Measurements from ENCODE around the gene SEMA4G. TPM values are rescaled to one million over a fixed set of nuclear protein-coding genes. Genes with fewer than 3 reads are reported as not detected.
"Not testable (repeated sequence)": the region's sequence is repeated elsewhere in the genome, so short reads cannot be mapped to it uniquely, and the experiment has no call there.

The SEMA4G gene
- total RNA-seq, 1 donor from 2014 or later, result 1.0 TPM

GRCh38 chr10:100970076-100970913 is 991 bp downstream of the SEMA4G start:
- DNase-seq (ENCODE audit: low spot score), result no peak
- intact Hi-C loops (cut with DNase I), result no loop called here

- no peak for DNase-seq (ENCODE audit: low spot score)
- intact Hi-C loops (cut with DNase I), result no loop called here
Observed at GRCh38 chr10:100970914-100971811, 1.9 kb downstream of the SEMA4G start.

GRCh38 chr10:100972115-100972903 is 3.0 kb downstream of the SEMA4G start:
- intact Hi-C loops (cut with DNase I), result no loop called here
- no peak for DNase-seq (ENCODE audit: low spot score)

DNA sequence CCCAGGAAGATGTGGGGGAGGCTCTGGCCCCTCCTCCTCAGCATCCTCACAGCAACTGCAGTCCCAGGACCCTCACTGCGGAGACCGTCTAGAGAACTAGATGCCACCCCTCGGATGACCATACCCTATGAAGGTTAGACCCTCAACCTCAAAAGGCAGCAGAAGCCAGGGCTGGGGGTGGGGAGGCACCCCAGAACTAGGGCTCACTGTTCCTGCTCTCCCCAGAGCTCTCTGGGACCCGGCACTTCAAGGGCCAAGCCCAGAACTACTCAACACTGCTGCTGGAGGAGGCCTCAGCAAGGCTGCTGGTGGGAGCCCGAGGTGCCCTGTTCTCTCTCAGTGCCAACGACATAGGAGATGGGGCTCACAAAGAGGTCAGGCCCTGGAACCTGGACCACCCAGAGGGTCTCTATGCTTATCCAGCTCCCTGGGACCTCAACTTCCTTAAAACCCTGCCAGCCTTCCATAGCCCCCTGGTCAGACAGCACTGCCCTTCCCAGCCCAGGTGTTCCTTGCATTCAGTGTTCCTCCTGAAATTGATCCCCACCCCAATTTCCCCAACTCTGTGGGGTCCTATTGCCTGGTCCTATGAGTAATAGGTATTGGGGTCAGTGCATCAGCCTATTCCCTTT is 3.7 kb downstream of the SEMA4G start:
- intact Hi-C loops (cut with DNase I), result no loop called here
- no peak for DNase-seq (ENCODE audit: low spot score)

GRCh38 chr10:100975397-100975796 is 6.1 kb downstream of the SEMA4G start:
- intact Hi-C loops (cut with DNase I); DNase-seq (ENCODE audit: low spot score): not testable (repeated sequence)

GRCh38 chr10:100976906-100977305 is 7.6 kb downstream of the SEMA4G start:
- no peak for DNase-seq (ENCODE audit: low spot score)
- intact Hi-C loops (cut with DNase I), result no loop called here

GRCh38 chr10:100977436-100977835 is 8.1 kb downstream of the SEMA4G start:
- intact Hi-C loops (cut with DNase I), result no loop called here
- DNase-seq (ENCODE audit: low spot score), result no peak

GRCh38 chr10:100978121-100978900 is 9.0 kb downstream of the SEMA4G start:
- intact Hi-C loops (cut with DNase I), result no loop called here
- DNase-seq (ENCODE audit: low spot score), result no peak

DNA sequence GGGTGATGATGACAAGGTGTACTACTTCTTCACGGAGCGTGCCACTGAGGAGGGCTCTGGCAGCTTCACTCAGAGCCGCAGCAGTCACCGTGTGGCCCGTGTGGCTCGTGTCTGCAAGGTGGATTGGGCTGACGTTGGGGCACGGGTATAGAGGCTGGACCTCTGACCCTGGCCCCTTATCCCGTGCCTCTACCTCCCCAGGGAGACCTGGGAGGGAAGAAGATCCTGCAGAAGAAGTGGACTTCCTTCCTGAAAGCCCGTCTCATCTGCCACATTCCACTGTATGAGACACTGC is 9.5 kb downstream of the SEMA4G start:
- no peak for DNase-seq (ENCODE audit: low spot score)
- intact Hi-C loops (cut with DNase I), result no loop called here

GRCh38 chr10:100979791-100980272 is 10.5 kb downstream of the SEMA4G start:
- peak; percentile 64 for DNase-seq (ENCODE audit: low spot score)
- intact Hi-C loops (cut with DNase I), result no loop called here

- intact Hi-C loops (cut with DNase I), result no loop called here
- DNase-seq (ENCODE audit: low spot score), result peak; percentile 54
Observed at GRCh38 chr10:100980311-100980710, 11.0 kb downstream of the SEMA4G start.

GRCh38 chr10:100980711-100981110 is 11.4 kb downstream of the SEMA4G start:
- intact Hi-C loops (cut with DNase I), result no loop called here
- peak; percentile 51 for DNase-seq (ENCODE audit: low spot score)

- DNase-seq (ENCODE audit: low spot score), result peak; percentile 3
- intact Hi-C loops (cut with DNase I), result no loop called here
Observed at GRCh38 chr10:100981178-100981772, 12.0 kb downstream of the SEMA4G start.

- intact Hi-C loops (cut with DNase I), result no loop called here
- DNase-seq (ENCODE audit: low spot score), result peak; percentile 74
Observed at GRCh38 chr10:100982916-100983830, 13.9 kb downstream of the SEMA4G start.

DNA sequence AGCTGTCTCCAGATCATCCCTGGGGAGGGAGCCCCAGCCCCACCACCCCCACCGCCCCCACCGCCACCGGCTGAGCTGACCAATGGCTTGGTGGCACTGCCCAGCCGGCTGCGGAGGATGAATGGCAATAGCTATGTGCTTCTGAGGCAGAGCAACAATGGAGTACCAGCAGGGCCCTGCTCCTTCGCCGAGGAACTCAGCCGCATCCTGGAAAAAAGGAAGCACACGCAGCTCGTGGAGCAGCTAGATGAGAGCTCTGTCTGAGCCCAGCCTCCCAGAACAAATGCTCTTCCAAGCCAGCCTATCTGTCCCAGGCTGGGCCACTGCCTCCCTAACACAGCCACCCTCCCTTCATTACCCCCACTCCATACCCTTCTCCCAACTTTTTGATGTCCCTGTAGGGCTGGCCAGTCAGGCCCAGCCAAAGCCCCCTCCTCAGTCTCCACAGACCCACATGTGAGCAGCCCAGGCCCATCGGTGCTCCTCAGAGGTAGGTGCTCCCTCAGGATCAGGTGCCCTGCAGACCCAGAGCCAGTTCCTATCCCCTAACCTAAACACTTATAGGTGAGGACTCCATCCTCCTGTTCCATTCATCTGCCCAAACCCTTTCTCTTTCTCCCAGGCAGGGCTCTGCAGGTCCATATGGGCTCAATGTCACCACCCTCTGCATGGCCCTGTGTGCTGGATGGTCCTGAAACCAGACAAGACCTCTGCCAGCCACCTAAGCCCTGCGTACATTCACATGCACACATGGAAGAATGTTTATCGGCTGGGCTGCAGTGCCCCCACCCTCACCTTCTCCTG is 14.8 kb downstream of the SEMA4G start:
- intact Hi-C loops (cut with DNase I), result no loop called here
- DNase-seq (ENCODE audit: low spot score), result peak; percentile 63

- intact Hi-C loops (cut with DNase I), result loop anchor here (5.0 kb wide), 1 partner anchor 72 kb away; the partner anchor contains the start of gene SLF2
- peak; percentile 55 for DNase-seq (ENCODE audit: low spot score)
Observed at GRCh38 chr10:100984672-100985177, 15.4 kb downstream of the SEMA4G start.
